Testis (tissue), 3 donors: ENCODE results near the gene PSMD1. TPM values are rescaled to one million over a fixed set of nuclear protein-coding genes. Genes with fewer than 3 reads are reported as not detected.

Source experiments
- DNase-seq: peaks from one replicate; pipeline ENCODE4 v3.0.0-alpha.2; 2019
- H3K27ac ChIP-seq, 2 donors: fragments of 200-600 bp; sonication (generic); one replicate each; pipeline ENCODE4 v1.5.1; 2019
- H3K27me3 ChIP-seq: fragments of 200-600 bp; sonication (generic); one replicate; pipeline ENCODE4 v1.5.1; 2019
- H3K36me3 ChIP-seq: fragments of 200-600 bp; sonication (generic); one replicate; pipeline ENCODE4 v1.5.1; 2017; ENCODE audit warnings: low read depth; ENCODE audit errors: missing control alignments
- H3K4me1 ChIP-seq: fragments of 200-600 bp; sonication (generic); one replicate; pipeline ENCODE4 v1.5.1; 2019
- H3K4me3 ChIP-seq, 2 donors: fragments of 200-600 bp; sonication (generic); one replicate each; pipeline ENCODE4 v1.5.1; 2017 to 2019
- H3K9me3 ChIP-seq: fragments of 200-600 bp; sonication (generic); one replicate; pipeline ENCODE4 v1.5.1; 2017
- POLR2A ChIP-seq: fragments of 450-650 bp; IDR thresholded peaks from one replicate; pipeline ENCODE4 v1.6.1; 2017; ENCODE audit warnings: antibody characterized with exemption, mild to moderate bottlenecking, moderate library complexity
- WGBS, 2 donors: methylation state at CpG; one replicate each; pipeline ENCODE4 v1.1.5; 2018; 5-methylcytosine and 5-hydroxymethylcytosine counted together
- intact Hi-C: fragments of 100-400 bp; cut with DNase I; formaldehyde crosslinking; loops from one replicate; pipeline ENCODE4 v1.15.1; 2023; ENCODE audit warnings: low total_unique reads
- polyA plus RNA-seq: library from polyadenylated mRNA; stranded (reverse); fragments of 350-450 nt; fragmentation: Illumina TruSeq; extraction: RNeasy Lipid Tissue Mini Kit (QIAGEN cat#74804); gene quantifications from one replicate; pipeline ENCODE4 v1.2.3, GENCODE V29; 2014; ENCODE audit warnings: low read depth, low replicate concordance; ENCODE audit not compliant: insufficient read depth
- total RNA-seq, 2 donors: library from RNA; depleted of rRNA; stranded (reverse); fragments of >200 nt; gene quantifications; one replicate each; pipeline ENCODE4 v1.2.3, GENCODE V29; 2016
- TF ChIP-seq, protein P1 (sequence below), 3 experiments: fragments of 450-650 bp in 2 of 3; fragments of 200-600 bp in 1 of 3; sonication (generic) in 1 of 3; IDR thresholded peaks; one replicate each; pipeline ENCODE4 v1.5.1; 2016 to 2019; ENCODE audit warnings: antibody characterized with exemption in 3 of 3, mild to moderate bottlenecking in 2 of 3, moderate library complexity in 1 of 3

The PSMD1 gene
- total and polyA plus RNA-seq, 3 donors from 2014 or later: 60.8 to 69.6 (median 66.8) TPM

GRCh38 chr2:231032575-231033140 is 24.0 kb upstream of the PSMD1 start:
- no peak overlapping the region for H3K27ac ChIP-seq
- no peaks in the 10 kb centered on the region for H3K9me3 ChIP-seq
- WGBS, 2 donors: 60 to 76% methylated on average over 2 to 5 of the region's 5 CpGs
- no peaks in the 10 kb centered on the region for H3K36me3 ChIP-seq
- H3K4me1 ChIP-seq: no peaks in the 10 kb centered on the region
- TF ChIP-seq, protein P1, sequence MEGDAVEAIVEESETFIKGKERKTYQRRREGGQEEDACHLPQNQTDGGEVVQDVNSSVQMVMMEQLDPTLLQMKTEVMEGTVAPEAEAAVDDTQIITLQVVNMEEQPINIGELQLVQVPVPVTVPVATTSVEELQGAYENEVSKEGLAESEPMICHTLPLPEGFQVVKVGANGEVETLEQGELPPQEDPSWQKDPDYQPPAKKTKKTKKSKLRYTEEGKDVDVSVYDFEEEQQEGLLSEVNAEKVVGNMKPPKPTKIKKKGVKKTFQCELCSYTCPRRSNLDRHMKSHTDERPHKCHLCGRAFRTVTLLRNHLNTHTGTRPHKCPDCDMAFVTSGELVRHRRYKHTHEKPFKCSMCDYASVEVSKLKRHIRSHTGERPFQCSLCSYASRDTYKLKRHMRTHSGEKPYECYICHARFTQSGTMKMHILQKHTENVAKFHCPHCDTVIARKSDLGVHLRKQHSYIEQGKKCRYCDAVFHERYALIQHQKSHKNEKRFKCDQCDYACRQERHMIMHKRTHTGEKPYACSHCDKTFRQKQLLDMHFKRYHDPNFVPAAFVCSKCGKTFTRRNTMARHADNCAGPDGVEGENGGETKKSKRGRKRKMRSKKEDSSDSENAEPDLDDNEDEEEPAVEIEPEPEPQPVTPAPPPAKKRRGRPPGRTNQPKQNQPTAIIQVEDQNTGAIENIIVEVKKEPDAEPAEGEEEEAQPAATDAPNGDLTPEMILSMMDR (IDR thresholded peaks at IDR 0.05): no peak
- no peak for TF ChIP-seq POLR2A
- no peaks in the 10 kb centered on the region for H3K27me3 ChIP-seq
- no peak for DNase-seq
- intact Hi-C loops: no loop called here
- H3K4me3 ChIP-seq: no peak overlapping the region

GRCh38 chr2:231033147-231034132 is 23.2 kb upstream of the PSMD1 start:
- Histone ChIP-seq H3K36me3 (no peaks in the 10 kb centered on the region), H3K27ac (no peak overlapping the region), H3K4me1 (peaks cover under 1% of the 10 kb centered on the region), H3K27me3 (no peaks in the 10 kb centered on the region), H3K4me3 (no peak overlapping the region), H3K9me3 (no peaks in the 10 kb centered on the region)
- intact Hi-C loops: no loop called here
- no peak for DNase-seq
- TF ChIP-seq, protein P1 (IDR thresholded peaks at IDR 0.05): no peak
- TF ChIP-seq POLR2A: no peak
- 56 to 61% methylated on average over 11 of the region's 11 CpGs for WGBS, 2 donors

GRCh38 chr2:231034291-231034882 is 22.3 kb upstream of the PSMD1 start:
- H3K4me1 ChIP-seq: peaks cover 4% of the 10 kb centered on the region
- TF ChIP-seq POLR2A: no peak
- TF ChIP-seq, protein P1 (IDR thresholded peaks at IDR 0.05): no peak
- no peaks in the 10 kb centered on the region for H3K9me3 ChIP-seq
- H3K4me3 ChIP-seq: no peak overlapping the region
- H3K27ac ChIP-seq: no peak overlapping the region
- H3K27me3 ChIP-seq: no peaks in the 10 kb centered on the region
- DNase-seq: no peak
- no peaks in the 10 kb centered on the region for H3K36me3 ChIP-seq
- intact Hi-C loops: no loop called here
- WGBS, 2 donors: 36 to 53% methylated on average over 4 of the region's 4 CpGs

DNA sequence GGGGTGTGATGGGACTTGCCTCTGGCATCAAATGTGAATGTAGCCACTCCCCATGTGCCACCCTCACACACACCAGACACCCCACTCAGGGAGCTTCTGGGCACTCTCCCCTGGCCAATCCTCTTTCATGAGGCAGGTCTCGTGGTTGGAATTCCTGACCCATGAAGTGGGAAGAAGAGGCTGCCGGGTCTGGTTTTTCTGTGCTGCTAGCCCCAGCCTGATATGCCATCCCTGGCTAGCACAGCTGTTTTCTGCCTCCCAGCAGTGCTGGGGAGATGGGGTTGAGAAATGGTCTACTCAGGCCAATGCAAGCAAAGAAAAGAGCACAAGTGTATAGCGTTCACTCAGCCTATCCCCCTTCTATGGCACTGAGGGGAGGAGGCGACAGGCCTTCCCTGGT is 20.5 kb upstream of the PSMD1 start:
- DNase-seq: no peak
- 48 to 51% methylated on average over 4 of the region's 4 CpGs for WGBS, 2 donors
- no peak overlapping the region for H3K4me3 ChIP-seq
- H3K27me3 ChIP-seq: no peaks in the 10 kb centered on the region
- H3K36me3 ChIP-seq: no peaks in the 10 kb centered on the region
- H3K27ac ChIP-seq: no peak overlapping the region
- no peaks in the 10 kb centered on the region for H3K9me3 ChIP-seq
- TF ChIP-seq, protein P1 (IDR thresholded peaks at IDR 0.05): no peak
- TF ChIP-seq POLR2A: no peak
- intact Hi-C loops: no loop called here
- peaks cover 4% of the 10 kb centered on the region for H3K4me1 ChIP-seq
